ENCODE data around the gene FMNL2. TPM values are rescaled to one million over a fixed set of nuclear protein-coding genes. Genes with fewer than 3 reads are reported as not detected.
"Not testable (repeated sequence)": the region's sequence is repeated elsewhere in the genome, so short reads cannot be mapped to it uniquely, and the experiment has no call there.

Gene FMNL2
- total RNA-seq, 2 experiments from 2014 or later = 0.57 to 0.93 TPM

GRCh38 chr2:152369176-152369860, 34.3 kb downstream of the FMNL2 start:
- ChIA-PET CTCF (no interaction called here), POLR2A (no interaction called here)

- ChIA-PET CTCF (interaction anchor here (0.7 kb wide), 1 partner anchor 204 kb away, joined by 5 read pairs; no protein-coding TSS in a partner anchor), POLR2A (no interaction called here)
Measured at GRCh38 chr2:152370783-152371182, 35.8 kb downstream of the FMNL2 start.

- ChIA-PET POLR2A (no interaction called here), CTCF (no interaction called here)
Measured at GRCh38 chr2:152372438-152372984, 37.5 kb downstream of the FMNL2 start.

- ChIA-PET CTCF (no interaction called here), POLR2A (no interaction called here)
Measured at GRCh38 chr2:152375174-152375573, 40.2 kb downstream of the FMNL2 start.

- POLR2A ChIA-PET = no interaction called here
- CTCF ChIA-PET = no interaction called here
Measured at GRCh38 chr2:152376385-152376784, 41.4 kb downstream of the FMNL2 start.

- CTCF ChIA-PET = no interaction called here
- POLR2A ChIA-PET = no interaction called here
Measured at GRCh38 chr2:152376968-152377367, 42.0 kb downstream of the FMNL2 start.

GRCh38 chr2:152379089-152379488, 44.1 kb downstream of the FMNL2 start:
- CTCF ChIA-PET = no interaction called here
- POLR2A ChIA-PET = no interaction called here

GRCh38 chr2:152380261-152381055, 45.5 kb downstream of the FMNL2 start:
- ChIA-PET POLR2A (no interaction called here), CTCF (no interaction called here)

- ChIA-PET POLR2A (no interaction called here), CTCF (no interaction called here)
Measured at GRCh38 chr2:152383702-152384101, 48.7 kb downstream of the FMNL2 start.

GRCh38 chr2:152384992-152385391, 50.0 kb downstream of the FMNL2 start:
- POLR2A ChIA-PET = no interaction called here
- CTCF ChIA-PET = no interaction called here

GRCh38 chr2:152385650-152386049, 50.7 kb downstream of the FMNL2 start:
- POLR2A ChIA-PET = no interaction called here
- CTCF ChIA-PET = no interaction called here

- POLR2A ChIA-PET = no interaction called here
- CTCF ChIA-PET = no interaction called here
Measured at GRCh38 chr2:152386266-152386665, 51.3 kb downstream of the FMNL2 start.

GRCh38 chr2:152387041-152387440, 52.1 kb downstream of the FMNL2 start:
- CTCF ChIA-PET = no interaction called here
- POLR2A ChIA-PET = no interaction called here

GRCh38 chr2:152388269-152388668, 53.3 kb downstream of the FMNL2 start:
- CTCF ChIA-PET, POLR2A ChIA-PET: not testable (repeated sequence)

- CTCF ChIA-PET = no interaction called here
- POLR2A ChIA-PET = no interaction called here
Measured at GRCh38 chr2:152389483-152389882, 54.5 kb downstream of the FMNL2 start.

- POLR2A ChIA-PET = no interaction called here
- CTCF ChIA-PET = no interaction called here
Measured at GRCh38 chr2:152390837-152391236, 55.9 kb downstream of the FMNL2 start.

- CTCF ChIA-PET = no interaction called here
- POLR2A ChIA-PET = no interaction called here
Measured at GRCh38 chr2:152391318-152391717, 56.3 kb downstream of the FMNL2 start.

GRCh38 chr2:152393377-152393776, 58.4 kb downstream of the FMNL2 start:
- ChIA-PET POLR2A (no interaction called here), CTCF (no interaction called here)

- POLR2A ChIA-PET = no interaction called here
- CTCF ChIA-PET = no interaction called here
Measured at GRCh38 chr2:152394326-152394725, 59.4 kb downstream of the FMNL2 start.

GRCh38 chr2:152395103-152395502, 60.1 kb downstream of the FMNL2 start:
- ChIA-PET CTCF (no interaction called here), POLR2A (no interaction called here)

GRCh38 chr2:152395572-152395971, 60.6 kb downstream of the FMNL2 start:
- ChIA-PET POLR2A (no interaction called here), CTCF (no interaction called here)
